NCI-H1436 (cell line): Measurements from ENCODE around the gene ERG28.

Experiments used
- DNase-seq: peaks from one replicate; lab custom pipeline; 2025; lab: John Stamatoyannopoulos, UW

The ERG28 gene

GRCh38 chr14:75658957-75659356, 1.7 kb downstream of the ERG28 start:
- no peak for DNase-seq

- no peak for DNase-seq
Observed at GRCh38 chr14:75657331-75657730, 3.3 kb downstream of the ERG28 start.

- no peak for DNase-seq
Observed at GRCh38 chr14:75655235-75655634, 5.4 kb downstream of the ERG28 start.

- peak; percentile 40 for DNase-seq
Observed at GRCh38 chr14:75654127-75654732, 6.4 kb downstream of the ERG28 start.

GRCh38 chr14:75653563-75653962, 7.1 kb downstream of the ERG28 start:
- DNase-seq: no peak

GRCh38 chr14:75650253-75651058, 10.2 kb downstream of the ERG28 start:
- DNase-seq: no peak

DNA sequence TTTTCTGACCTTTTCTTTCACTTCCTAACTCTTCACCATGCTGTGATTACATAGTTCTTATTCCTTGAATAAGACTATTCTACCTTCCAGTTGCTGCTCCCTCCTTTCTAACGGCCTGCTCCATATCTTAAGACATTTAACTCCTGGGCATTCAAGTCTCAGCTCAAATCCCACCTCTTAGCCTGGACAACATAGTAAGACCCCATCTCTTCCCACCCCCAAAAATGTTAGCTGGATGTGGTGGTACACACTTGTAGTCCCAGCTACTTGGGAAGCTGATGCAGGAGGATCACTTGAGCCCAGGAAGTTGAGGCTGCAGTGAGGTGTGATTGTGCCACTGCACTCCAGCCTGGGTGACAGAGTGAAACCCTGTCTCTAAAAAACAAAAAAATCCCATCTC, 10.9 kb downstream of the ERG28 start:
- DNase-seq: no peak

GRCh38 chr14:75649337-75649736, 11.3 kb downstream of the ERG28 start:
- no peak for DNase-seq

DNA sequence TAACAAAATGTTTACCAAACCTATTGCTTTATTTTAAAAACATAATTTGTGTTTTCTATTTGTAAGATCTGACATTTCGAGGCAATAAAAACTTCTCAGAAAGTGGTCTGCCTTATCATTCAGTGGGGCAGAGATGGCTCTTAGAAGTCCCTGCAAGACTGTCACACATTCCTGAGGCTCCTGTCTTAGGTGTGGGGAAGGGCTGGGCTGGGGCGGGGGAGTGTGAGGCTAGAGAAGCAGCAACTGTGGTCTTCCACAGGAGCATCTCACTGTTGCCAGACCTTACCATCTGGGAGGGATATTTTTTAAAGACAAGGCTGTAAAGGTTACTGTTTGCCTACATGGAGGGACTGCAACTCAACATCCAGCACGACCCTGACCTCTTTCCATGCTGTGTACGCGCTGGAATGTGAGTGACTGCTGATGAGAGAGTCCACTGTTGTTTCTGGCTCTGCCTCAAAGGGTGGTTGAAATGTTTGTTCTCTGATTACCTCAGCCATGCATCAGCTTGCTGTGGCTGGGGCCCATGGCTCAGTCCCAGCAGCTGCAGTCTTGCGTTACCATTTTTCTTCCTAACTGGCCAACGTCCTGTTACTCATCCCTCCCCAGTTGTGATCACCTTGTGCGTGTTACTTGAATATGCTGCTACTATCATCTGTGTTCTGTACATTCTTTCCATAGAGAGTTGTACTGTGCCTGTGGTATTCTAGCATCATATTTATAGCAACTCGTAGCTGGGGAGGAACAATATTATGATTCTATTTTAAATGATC, 12.4 kb downstream of the ERG28 start:
- no peak for DNase-seq

DNA sequence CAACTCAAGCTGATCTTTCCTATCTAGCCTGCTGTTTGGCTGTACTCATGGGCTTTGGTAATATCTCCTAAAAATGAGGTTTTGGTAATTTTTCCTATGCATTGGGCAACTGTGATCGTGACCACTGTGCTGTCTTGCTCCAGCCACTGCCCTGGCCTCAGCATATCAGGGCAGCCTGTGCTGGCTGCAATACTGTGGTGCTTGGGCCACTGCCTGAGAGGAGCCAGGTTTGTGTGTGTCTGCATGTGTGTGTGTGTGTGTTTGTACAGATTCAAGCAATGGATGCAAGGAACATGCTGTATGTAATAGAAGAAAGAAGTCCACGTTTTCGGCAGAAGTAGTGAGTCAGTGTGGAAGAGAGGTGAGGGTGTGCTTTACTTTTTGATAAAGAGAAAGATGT, 13.0 kb downstream of the ERG28 start:
- no peak for DNase-seq

- DNase-seq: no peak
Observed at GRCh38 chr14:75646762-75647161, 13.9 kb downstream of the ERG28 start.

DNA sequence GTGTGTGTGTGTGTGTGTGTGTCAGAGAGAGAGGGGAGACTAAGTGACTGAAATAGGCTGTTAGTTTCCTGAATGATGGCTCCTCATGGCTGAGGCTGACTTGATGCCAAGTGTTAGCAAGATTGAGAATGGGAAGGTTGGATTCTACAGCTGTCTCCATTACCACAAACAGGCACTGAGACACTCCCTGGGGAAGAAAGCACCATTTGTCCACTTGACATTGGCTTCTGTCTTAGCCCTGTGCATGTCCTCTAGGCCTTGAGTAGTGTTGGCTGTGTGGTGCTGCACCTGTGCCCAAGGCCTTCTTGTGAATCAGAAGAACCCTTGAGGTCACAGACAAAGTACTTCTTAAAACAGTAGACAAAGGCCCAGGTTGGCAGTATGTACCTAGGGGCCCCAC, 15.6 kb downstream of the ERG28 start:
- no peak for DNase-seq

GRCh38 chr14:75643985-75644384, 16.7 kb downstream of the ERG28 start:
- no peak for DNase-seq

DNA sequence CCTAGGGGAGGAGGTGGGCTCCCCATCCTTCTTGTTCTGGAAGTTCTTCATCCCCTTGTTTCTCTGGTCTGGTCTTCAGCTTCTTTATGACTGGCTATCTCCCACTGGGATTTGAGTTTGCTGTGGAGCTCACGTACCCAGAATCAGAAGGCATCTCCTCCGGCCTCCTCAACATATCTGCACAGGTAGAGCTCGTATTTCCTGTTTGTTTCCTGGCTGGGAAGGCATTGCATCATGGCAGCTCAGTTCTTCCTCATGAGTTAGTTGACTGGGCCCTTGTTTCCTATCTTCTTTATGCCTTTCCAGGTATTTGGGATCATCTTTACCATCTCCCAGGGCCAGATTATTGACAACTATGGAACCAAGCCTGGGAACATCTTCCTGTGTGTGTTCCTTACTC, 19.8 kb downstream of the ERG28 start:
- DNase-seq: no peak

DNA sequence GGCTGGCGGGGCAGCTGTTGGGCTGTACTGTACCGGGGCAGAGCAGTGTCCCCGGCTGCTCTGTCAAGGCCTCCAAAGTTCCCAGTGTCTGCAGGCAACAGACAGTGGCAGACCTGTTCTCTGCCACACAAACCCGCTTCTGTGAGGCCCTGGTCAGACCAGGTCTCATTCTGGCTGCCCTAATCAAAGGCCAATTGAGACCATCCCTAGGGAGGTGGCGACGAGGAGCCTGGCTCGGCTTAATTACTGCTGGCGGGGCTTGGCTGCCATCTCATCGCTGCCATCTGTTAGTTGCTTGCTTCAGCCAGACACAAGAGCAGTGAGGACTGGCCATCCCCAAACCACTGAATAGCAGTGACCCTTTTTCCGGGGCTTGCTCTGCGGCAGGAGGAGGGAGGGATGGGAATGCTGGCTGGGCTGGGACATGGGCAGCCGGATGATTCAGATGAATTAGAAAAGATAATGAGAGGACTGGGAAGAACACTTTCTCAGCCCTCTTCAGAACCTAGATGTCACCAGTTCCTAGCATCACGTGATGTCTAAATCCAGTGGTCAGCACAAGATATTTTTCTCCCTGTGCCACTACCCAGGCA, 24.5 kb downstream of the ERG28 start:
- peak; percentile 4 for DNase-seq

DNA sequence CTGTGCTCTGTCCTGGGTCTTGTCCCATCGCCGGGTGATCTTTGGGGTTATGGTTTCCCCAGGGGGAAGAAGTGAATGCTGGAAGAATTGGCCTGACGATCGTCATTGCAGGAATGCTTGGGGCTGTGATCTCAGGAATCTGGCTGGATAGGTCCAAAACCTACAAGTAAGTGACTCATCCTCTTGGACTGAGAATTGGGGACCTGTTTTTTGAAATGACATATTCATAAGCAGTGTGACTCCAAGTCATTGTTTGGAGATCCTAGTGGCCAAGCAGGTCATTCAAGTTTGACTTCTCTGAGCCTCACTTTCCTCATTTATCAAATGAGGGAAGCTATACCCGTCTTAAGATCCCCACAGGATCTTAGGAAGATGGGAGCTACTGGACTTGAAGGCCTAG, 25.8 kb downstream of the ERG28 start:
- DNase-seq: no peak

DNA sequence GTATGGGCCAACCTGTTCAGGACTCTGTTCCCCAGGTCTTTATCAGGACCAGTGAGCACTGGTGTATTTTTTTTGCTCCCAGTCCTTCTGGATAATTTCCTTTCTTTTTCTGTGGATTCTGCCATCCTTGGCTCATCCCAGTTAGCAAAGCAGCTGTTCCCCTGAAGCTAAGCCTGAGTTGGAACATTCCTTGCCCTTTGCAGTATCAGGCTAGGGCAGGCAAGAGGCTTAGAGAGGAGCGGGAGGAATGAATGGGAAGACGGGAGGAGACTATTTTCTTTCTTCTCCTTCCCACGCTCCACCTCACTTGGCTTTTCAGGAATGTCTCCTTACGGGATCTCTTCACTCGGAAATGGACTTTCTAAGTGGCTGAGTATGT, 29.2 kb downstream of the ERG28 start:
- DNase-seq: no peak

DNA sequence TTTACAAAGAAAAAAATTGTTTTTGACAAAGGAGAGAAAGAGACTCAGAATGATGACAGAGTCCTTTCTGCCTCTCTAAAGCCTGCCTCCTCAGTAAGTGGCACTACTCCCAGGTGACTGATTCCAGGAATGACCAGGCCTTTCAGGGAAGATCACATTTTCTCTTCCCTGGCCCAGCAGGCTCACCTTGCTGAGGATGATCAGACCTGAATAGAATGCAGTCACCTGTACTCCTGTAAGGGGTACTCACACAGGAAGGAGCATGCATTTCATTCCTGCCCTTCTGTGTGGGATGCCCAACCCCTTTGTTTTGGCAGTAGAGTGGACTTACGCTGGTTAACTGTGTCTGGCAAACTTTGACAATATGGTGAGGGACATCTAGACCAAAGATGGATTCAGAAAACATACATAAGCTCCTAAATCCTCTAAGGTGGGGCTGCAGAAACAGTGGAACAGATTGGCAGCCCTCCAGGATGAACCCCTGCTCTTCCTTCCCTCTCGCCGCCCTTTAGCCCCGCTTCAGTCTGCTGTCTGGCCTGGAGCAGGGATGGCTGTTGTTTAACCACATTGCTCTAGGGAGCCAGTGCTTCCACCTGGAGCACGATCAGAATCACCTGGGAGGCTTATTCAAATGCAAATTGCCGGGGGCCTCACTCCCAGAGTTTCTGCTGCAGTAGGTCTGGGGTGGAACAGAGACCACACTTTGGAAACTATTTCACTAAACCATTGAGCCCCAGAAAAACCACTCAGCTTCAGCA, 29.8 kb downstream of the ERG28 start:
- DNase-seq: no peak

GRCh38 chr14:75628816-75629215, 31.9 kb downstream of the ERG28 start:
- no peak for DNase-seq

GRCh38 chr14:75627406-75627805, 33.3 kb downstream of the ERG28 start:
- no peak for DNase-seq

GRCh38 chr14:75626863-75627262, 33.8 kb downstream of the ERG28 start:
- DNase-seq: no peak

GRCh38 chr14:75626396-75626795, 34.3 kb downstream of the ERG28 start:
- no peak for DNase-seq
